GM23338 (cell line): ENCODE measurements around the gene KCNA2. TPM values are rescaled to one million over a fixed set of nuclear protein-coding genes. Genes with fewer than 3 reads are reported as not detected.

Experiments
- ATAC-seq: fragments of 200-7000 bp; cut with Tn5 transposase; 3 replicates; pipeline ENCODE4 v1.9.1; 2020
- DNase-seq: peaks from one replicate; pipeline ENCODE4 v3.0.0-alpha.2; 2015; ENCODE audit warnings: low spot score
- H2AFZ ChIP-seq: fragments of 200-600 bp; sonication (generic); 2 replicates; pipeline ENCODE4 v1.8.0; 2016; ENCODE audit warnings: antibody characterized with exemption, mild to moderate bottlenecking, moderate library complexity
- H3F3A ChIP-seq: fragments of 200-600 bp; sonication (generic); replicated peaks from 2 replicates; pipeline ENCODE4 v1.8.0; 2017; ENCODE audit warnings: antibody characterized with exemption, mixed run types, low read depth
- H3K27ac ChIP-seq: fragments of 200-600 bp; sonication (generic); 2 replicates; pipeline ENCODE4 v1.6.1; 2016; ENCODE audit warnings: low read depth
- H3K27me3 ChIP-seq: fragments of 200-600 bp; sonication (generic); 2 replicates; pipeline ENCODE4 v1.8.0; 2016; ENCODE audit warnings: mild to moderate bottlenecking, mixed run types, moderate library complexity; ENCODE audit not compliant: insufficient read depth
- H3K36me3 ChIP-seq: fragments of 200-600 bp; sonication (generic); 2 replicates; pipeline ENCODE4 v1.8.0; 2016; ENCODE audit warnings: mild to moderate bottlenecking; ENCODE audit not compliant: insufficient read depth
- H3K4me1 ChIP-seq: fragments of 200-600 bp; sonication (generic); 2 replicates; pipeline ENCODE4 v1.8.0; 2016; ENCODE audit warnings: mild to moderate bottlenecking, moderate library complexity; ENCODE audit not compliant: insufficient read depth
- H3K4me2 ChIP-seq: fragments of 200-600 bp; sonication (generic); 2 replicates; pipeline ENCODE4 v1.7.1; 2017; ENCODE audit warnings: mixed run types
- H3K4me3 ChIP-seq: fragments of 200-600 bp; sonication (generic); 2 replicates; pipeline ENCODE4 v1.6.1; 2016; ENCODE audit warnings: mixed run types
- H3K79me2 ChIP-seq: fragments of 200-600 bp; sonication (generic); replicated peaks from 2 replicates; pipeline ENCODE4 v1.8.0; 2017; ENCODE audit warnings: mild to moderate bottlenecking; ENCODE audit not compliant: insufficient read depth
- H3K9me2 ChIP-seq: fragments of 200-600 bp; sonication (generic); 2 replicates; pipeline ENCODE4 v1.8.0; 2017; ENCODE audit not compliant: insufficient read depth
- H4K20me1 ChIP-seq: fragments of 200-600 bp; sonication (generic); replicated peaks from 2 replicates; pipeline ENCODE4 v1.8.0; 2017; ENCODE audit warnings: mild to moderate bottlenecking; ENCODE audit not compliant: insufficient read depth
- H3K27ac Mint-ChIP-seq: 2 replicates; pipeline ENCODE4 v1.8.0; 2020; ENCODE audit warnings: inconsistent platforms, mild to moderate bottlenecking, moderate library complexity, mixed read lengths
- H3K27me3 Mint-ChIP-seq: 3 replicates; pipeline ENCODE4 v1.8.0; 2022; ENCODE audit warnings: low read depth, mild to moderate bottlenecking, moderate library complexity, mixed read lengths, inconsistent platforms; ENCODE audit not compliant: insufficient read depth, poor library complexity
- H3K36me3 Mint-ChIP-seq: 3 replicates; pipeline ENCODE4 v1.8.0; 2021; ENCODE audit warnings: low read depth, mild to moderate bottlenecking, inconsistent platforms, moderate library complexity, mixed read lengths
- H3K4me1 Mint-ChIP-seq: 3 replicates; pipeline ENCODE4 v1.8.0; 2020; ENCODE audit warnings: mild to moderate bottlenecking, inconsistent platforms, mixed read lengths
- H3K4me3 Mint-ChIP-seq: 3 replicates; pipeline ENCODE4 v1.8.0; 2021; ENCODE audit warnings: moderate library complexity, mild to moderate bottlenecking, inconsistent platforms, mixed read lengths
- H3K9me3 Mint-ChIP-seq: 3 replicates; pipeline ENCODE4 v1.8.0; 2020; ENCODE audit warnings: moderate library complexity, mild to moderate bottlenecking, inconsistent platforms, mixed read lengths
- CREB1 ChIP-seq: fragments of 250-450 bp; sonication (Bioruptor Pico); IDR thresholded peaks from 2 replicates; pipeline ENCODE4 v1.5.0; 2020; ENCODE audit warnings: low read depth, mild to moderate bottlenecking, moderate library complexity
- EZH2phosphoT487 ChIP-seq: fragments of 200-600 bp; sonication (generic); IDR thresholded peaks from one replicate; pipeline ENCODE4 v1.8.1; 2018; ENCODE audit warnings: antibody characterized with exemption; ENCODE audit not compliant: unreplicated experiment
- JUNB ChIP-seq: IDR thresholded peaks from one replicate; pipeline ENCODE4 v1.6.1; 2016; ENCODE audit warnings: antibody characterized with exemption; ENCODE audit not compliant: unreplicated experiment
- REST ChIP-seq: IDR thresholded peaks from one replicate; pipeline ENCODE4 v1.6.1; 2018; ENCODE audit warnings: antibody characterized with exemption; ENCODE audit not compliant: unreplicated experiment
- STAT1 ChIP-seq: IDR thresholded peaks from one replicate; pipeline ENCODE4 v1.6.1; 2016; ENCODE audit warnings: antibody characterized with exemption; ENCODE audit not compliant: unreplicated experiment
- ZNF114 ChIP-seq: fragments of 250-450 bp; sonication (Bioruptor Pico); IDR thresholded peaks from 2 replicates; pipeline ENCODE4 v1.5.0; 2020; ENCODE audit warnings: mild to moderate bottlenecking, moderate library complexity
- ZNF331 ChIP-seq: fragments of 250-450 bp; sonication (Bioruptor Pico); IDR thresholded peaks from 2 replicates; pipeline ENCODE4 v1.5.0; 2020; ENCODE audit warnings: low read depth, mild to moderate bottlenecking, moderate library complexity
- polyA plus RNA-seq: library from polyadenylated mRNA; unstranded; fragments of >200 nt; fragmentation: Nextera tagmentation; extraction: Ambion mirVana; gene quantifications from 2 replicates; pipeline ENCODE4 v1.2.1, GENCODE V29; 2016
- total RNA-seq: library from RNA; depleted of rRNA; stranded (reverse); fragments of >200 nt; shearing (Covaris generic); gene quantifications from 2 replicates; pipeline ENCODE4 v1.2.3, GENCODE V29; 2014
- TF ChIP-seq, protein P1 (sequence below): IDR thresholded peaks from 2 replicates; pipeline ENCODE4 v1.6.1; 2016; ENCODE audit warnings: antibody characterized with exemption
- TF ChIP-seq, protein P2 (sequence below), 2 experiments: fragments of 200-600 bp in 1 of 2; sonication (generic) in 1 of 2; conservative IDR thresholded peaks; 2 replicates each; pipeline versions ENCODE4 v1.5.1 to v1.6.1; 2016 to 2017; ENCODE audit warnings: antibody characterized with exemption in 2 of 2, low read depth in 2 of 2, mild to moderate bottlenecking in 2 of 2, moderate library complexity in 1 of 2

KCNA2 gene
- total and polyA plus RNA-seq, 2 experiments from 2014 or later = 0.11 to 1.5 TPM

- DNase-seq (no peak), ATAC-seq (no peak)
- Histone ChIP-seq H3K36me3 (no peaks in the 10 kb centered on the region), H3K27me3 (peaks cover 34% of the 10 kb centered on the region), H3K4me3 (no peak overlapping the region), H3K4me2 (no peak overlapping the region), H2AFZ (no peak overlapping the region), H3K27ac (no peak overlapping the region), H3K4me1 (0 out of 2 replicates have a peak, but pooled peaks cover 6% of the 10 kb centered on the region), H3F3A (no peaks in the 10 kb centered on the region), H4K20me1 (no peaks in the 10 kb centered on the region), H3K79me2 (no peaks in the 10 kb centered on the region), H3K9me2 (no peaks in the 10 kb centered on the region)
- Mint-ChIP-seq H3K4me1 (no peaks in the 10 kb centered on the region; the same call in 2 of the 3 replicates), H3K4me3 (no peak overlapping the region), H3K27ac (no peak overlapping the region), H3K9me3 (no peaks in the 10 kb centered on the region), H3K27me3 (peaks cover 29% of the 10 kb centered on the region), H3K36me3 (no peaks in the 10 kb centered on the region; the same call in 2 of the 3 replicates)
- TF ChIP-seq JUNB = no peak
- TF ChIP-seq STAT1 = no peak
- TF ChIP-seq, protein P1, sequence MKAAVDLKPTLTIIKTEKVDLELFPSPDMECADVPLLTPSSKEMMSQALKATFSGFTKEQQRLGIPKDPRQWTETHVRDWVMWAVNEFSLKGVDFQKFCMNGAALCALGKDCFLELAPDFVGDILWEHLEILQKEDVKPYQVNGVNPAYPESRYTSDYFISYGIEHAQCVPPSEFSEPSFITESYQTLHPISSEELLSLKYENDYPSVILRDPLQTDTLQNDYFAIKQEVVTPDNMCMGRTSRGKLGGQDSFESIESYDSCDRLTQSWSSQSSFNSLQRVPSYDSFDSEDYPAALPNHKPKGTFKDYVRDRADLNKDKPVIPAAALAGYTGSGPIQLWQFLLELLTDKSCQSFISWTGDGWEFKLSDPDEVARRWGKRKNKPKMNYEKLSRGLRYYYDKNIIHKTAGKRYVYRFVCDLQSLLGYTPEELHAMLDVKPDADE = no peak
These were observed 47.0 kb downstream of the KCNA2 start for GRCh38 chr1:110559157-110559556.

GRCh38 chr1:110557481-110557880 lies 48.7 kb downstream of the KCNA2 start:
- no peak overlapping the region for H3K4me3 Mint-ChIP-seq
- Histone ChIP-seq H3K4me3 (no peak overlapping the region), H3K79me2 (no peaks in the 10 kb centered on the region), H3K9me2 (no peaks in the 10 kb centered on the region), H3K4me1 (0 out of 2 replicates have a peak, but pooled peaks cover 6% of the 10 kb centered on the region), H4K20me1 (no peaks in the 10 kb centered on the region), H3F3A (no peaks in the 10 kb centered on the region), H3K36me3 (no peaks in the 10 kb centered on the region), H3K27ac (no peak overlapping the region), H3K4me2 (no peak overlapping the region), H3K27me3 (peaks cover 47% of the 10 kb centered on the region), H2AFZ (no peak overlapping the region)
- no peaks in the 10 kb centered on the region; the same call in 2 of the 3 replicates for H3K36me3 Mint-ChIP-seq
- ATAC-seq (no peak), DNase-seq (no peak)
- no peak overlapping the region for H3K27ac Mint-ChIP-seq
- H3K27me3 Mint-ChIP-seq = peaks cover 26% of the 10 kb centered on the region
- H3K4me1 Mint-ChIP-seq = no peaks in the 10 kb centered on the region; the same call in 2 of the 3 replicates
- H3K9me3 Mint-ChIP-seq = no peaks in the 10 kb centered on the region
- TF ChIP-seq CREB1 (CRISPR knock-in tag) (no peak), ZNF114 (CRISPR knock-in tag) (no peak), REST (no peak), STAT1 (no peak), JUNB (no peak), ZNF331 (CRISPR knock-in tag) (no peak), EZH2phosphoT487 (no peak)
- TF ChIP-seq, protein P2, sequence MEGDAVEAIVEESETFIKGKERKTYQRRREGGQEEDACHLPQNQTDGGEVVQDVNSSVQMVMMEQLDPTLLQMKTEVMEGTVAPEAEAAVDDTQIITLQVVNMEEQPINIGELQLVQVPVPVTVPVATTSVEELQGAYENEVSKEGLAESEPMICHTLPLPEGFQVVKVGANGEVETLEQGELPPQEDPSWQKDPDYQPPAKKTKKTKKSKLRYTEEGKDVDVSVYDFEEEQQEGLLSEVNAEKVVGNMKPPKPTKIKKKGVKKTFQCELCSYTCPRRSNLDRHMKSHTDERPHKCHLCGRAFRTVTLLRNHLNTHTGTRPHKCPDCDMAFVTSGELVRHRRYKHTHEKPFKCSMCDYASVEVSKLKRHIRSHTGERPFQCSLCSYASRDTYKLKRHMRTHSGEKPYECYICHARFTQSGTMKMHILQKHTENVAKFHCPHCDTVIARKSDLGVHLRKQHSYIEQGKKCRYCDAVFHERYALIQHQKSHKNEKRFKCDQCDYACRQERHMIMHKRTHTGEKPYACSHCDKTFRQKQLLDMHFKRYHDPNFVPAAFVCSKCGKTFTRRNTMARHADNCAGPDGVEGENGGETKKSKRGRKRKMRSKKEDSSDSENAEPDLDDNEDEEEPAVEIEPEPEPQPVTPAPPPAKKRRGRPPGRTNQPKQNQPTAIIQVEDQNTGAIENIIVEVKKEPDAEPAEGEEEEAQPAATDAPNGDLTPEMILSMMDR (conservative IDR thresholded peaks at IDR 0.05; ENCODE audit: low read depth in 2 of 2) = no peak
